ENCODE measurements around the gene FBXL2. TPM values are rescaled to one million over a fixed set of nuclear protein-coding genes. Genes with fewer than 3 reads are reported as not detected.

The FBXL2 gene
- 10 to 100 TPM; 24.8 to 38.3 TPM for total RNA-seq
- polyA plus RNA-seq (ENCODE audit: insufficient read depth, low read depth, low replicate concordance) = 55.7 TPM
- long read RNA-seq, donor 1, transcript FBXL2-216 (15 exons, 3,847 nt) = major isoform, 6 of 7 reads
- long read RNA-seq, donor 1, partial matches to known transcripts = 0 of 7 reads
- long read RNA-seq, donor 1, other reads (novel, unspliced or antisense) = 0 of 7 reads
- long read RNA-seq, donor 2, partial matches to known transcripts = 0 of 1 reads
- long read RNA-seq, donor 2, other reads (novel, unspliced or antisense) = 0 of 1 reads

GRCh38 chr3:33277193-33277882, at the start of gene FBXL2:
Gene FBXL2 (plus strand): TSS chr3:33277442. CDS start chr3:33277513, 71 bp downstream.
- H3K9me3 ChIP-seq = no peaks in the 10 kb centered on the region
- no peaks in the 10 kb centered on the region for H3K27me3 ChIP-seq
- intact Hi-C loops (cut with DNase I; ENCODE audit: low total_unique reads) = no loop called here
- 1 to 3% methylated on average over 26 to 62 of the region's 63 CpGs for WGBS, 2 donors
- peak; percentile 90 for DNase-seq
- no peaks in the 10 kb centered on the region for H3K36me3 ChIP-seq (ENCODE audit: low read depth, missing control alignments)
- no peaks in the 10 kb centered on the region for H3K4me1 ChIP-seq
- peak within 1 kb of the TSS; percentile 85 to 90 for H3K4me3 ChIP-seq
- no peak for TF ChIP-seq POLR2A (IDR thresholded peaks at IDR 0.05)
- no peak for TF ChIP-seq CTCF (IDR thresholded peaks at IDR 0.05)
- H3K27ac ChIP-seq = peak within 1 kb of the TSS in 1 of 2 donors; percentile 78

- TF ChIP-seq CTCF (IDR thresholded peaks at IDR 0.05) (no peak), POLR2A (IDR thresholded peaks at IDR 0.05) (no peak)
- H3K27me3 ChIP-seq = no peaks in the 10 kb centered on the region
- WGBS, 2 donors = 81 to 87% methylated on average over 3 of the region's 3 CpGs
- intact Hi-C loops (cut with DNase I; ENCODE audit: low total_unique reads) = no loop called here
- no peak overlapping the region for H3K4me3 ChIP-seq
- H3K9me3 ChIP-seq = no peaks in the 10 kb centered on the region
- no peaks in the 10 kb centered on the region for H3K36me3 ChIP-seq (ENCODE audit: low read depth, missing control alignments)
- no peak overlapping the region for H3K27ac ChIP-seq
- DNase-seq = no peak
- H3K4me1 ChIP-seq = no peaks in the 10 kb centered on the region
Measured at GRCh38 chr3:33229066-33229465, 48.2 kb upstream of the FBXL2 start.

GRCh38 chr3:33229947-33230346, 47.3 kb upstream of the FBXL2 start:
- intact Hi-C loops (cut with DNase I; ENCODE audit: low total_unique reads) = no loop called here
- no peak overlapping the region for H3K4me3 ChIP-seq
- no peaks in the 10 kb centered on the region for H3K9me3 ChIP-seq
- 71 to 74% methylated on average over 5 of the region's 5 CpGs for WGBS, 2 donors
- H3K4me1 ChIP-seq = no peaks in the 10 kb centered on the region
- H3K27me3 ChIP-seq = no peaks in the 10 kb centered on the region
- no peak for TF ChIP-seq POLR2A (IDR thresholded peaks at IDR 0.05)
- no peak for TF ChIP-seq CTCF (IDR thresholded peaks at IDR 0.05)
- H3K36me3 ChIP-seq (ENCODE audit: low read depth, missing control alignments) = no peaks in the 10 kb centered on the region
- no peak for DNase-seq
- no peak overlapping the region for H3K27ac ChIP-seq

GRCh38 chr3:33231756-33232465, 45.3 kb upstream of the FBXL2 start:
- TF ChIP-seq CTCF (IDR thresholded peaks at IDR 0.05) (no peak), POLR2A (IDR thresholded peaks at IDR 0.05) (no peak)
- Histone ChIP-seq H3K27ac (no peak overlapping the region), H3K9me3 (no peaks in the 10 kb centered on the region), H3K4me3 (no peak overlapping the region), H3K36me3 (ENCODE audit: low read depth, missing control alignments) (no peaks in the 10 kb centered on the region), H3K4me1 (no peaks in the 10 kb centered on the region), H3K27me3 (no peaks in the 10 kb centered on the region)
- no peak for DNase-seq
- intact Hi-C loops (cut with DNase I; ENCODE audit: low total_unique reads) = no loop called here
- WGBS, 2 donors = 51 to 61% methylated on average over 5 of the region's 5 CpGs

All from testis (tissue), 5 donors.